Progenitor cell of endocrine pancreas (in vitro differentiated cells): ENCODE results near the gene MRNIP. TPM values are rescaled to one million over a fixed set of nuclear protein-coding genes. Genes with fewer than 3 reads are reported as not detected.

Experiments used
- DNase-seq: peaks from one replicate; pipeline ENCODE4 v3.0.0; 2021; ENCODE audit warnings: low spot score; ENCODE audit not compliant: unreplicated experiment
- H3K27ac Mint-ChIP-seq: 2 replicates; pipeline ENCODE4 v1.8.0; 2021; ENCODE audit warnings: mild to moderate bottlenecking, moderate library complexity, mixed read lengths
- H3K27me3 Mint-ChIP-seq: 2 replicates; pipeline ENCODE4 v1.8.0; 2021; ENCODE audit warnings: mixed read lengths
- H3K36me3 Mint-ChIP-seq: 2 replicates; pipeline ENCODE4 v1.8.0; 2022; ENCODE audit warnings: mixed read lengths; ENCODE audit not compliant: insufficient read depth
- H3K4me1 Mint-ChIP-seq: 2 replicates; pipeline ENCODE4 v1.8.0; 2021; ENCODE audit warnings: low read depth, mixed read lengths
- H3K4me3 Mint-ChIP-seq: 2 replicates; pipeline ENCODE4 v1.8.0; 2021; ENCODE audit warnings: low read depth, mild to moderate bottlenecking, moderate library complexity, mixed read lengths
- H3K9me3 Mint-ChIP-seq: 2 replicates; pipeline ENCODE4 v1.8.0; 2021; ENCODE audit warnings: low read depth, mixed read lengths
- CTCF ChIP-seq: fragments of 200-600 bp; sonication (generic); IDR thresholded peaks from one replicate; pipeline ENCODE4 v1.5.0; 2021; ENCODE audit warnings: antibody characterized with exemption, mild to moderate bottlenecking; ENCODE audit not compliant: unreplicated experiment
- total RNA-seq: library from RNA; stranded (reverse); gene quantifications from 2 replicates; pipeline ENCODE4 v1.2.1, GENCODE V29; 2021

Gene MRNIP
- total RNA-seq, 1 donor from 2014 or later: 63.4 TPM

- Mint-ChIP-seq H3K4me3 (no peak overlapping the region), H3K9me3 (no peaks in the 10 kb centered on the region), H3K27ac (no peak overlapping the region), H3K4me1 (no peaks in the 10 kb centered on the region), H3K27me3 (no peaks in the 10 kb centered on the region), H3K36me3 (peaks cover 10% of the 10 kb centered on the region)
- no peak for TF ChIP-seq CTCF
- no peak for DNase-seq
Observed at GRCh38 chr5:179875741-179876609, 17.4 kb upstream of the MRNIP start.

GRCh38 chr5:179874536-179875292 lies 16.1 kb upstream of the MRNIP start:
- DNase-seq: no peak
- H3K27me3 Mint-ChIP-seq: no peaks in the 10 kb centered on the region
- H3K4me1 Mint-ChIP-seq: no peaks in the 10 kb centered on the region
- H3K36me3 Mint-ChIP-seq: peaks cover 14% of the 10 kb centered on the region
- H3K4me3 Mint-ChIP-seq: no peak overlapping the region
- H3K27ac Mint-ChIP-seq: no peak overlapping the region
- no peak for TF ChIP-seq CTCF
- no peaks in the 10 kb centered on the region for H3K9me3 Mint-ChIP-seq

- DNase-seq: no peak
- H3K27me3 Mint-ChIP-seq: no peaks in the 10 kb centered on the region
- no peak overlapping the region for H3K4me3 Mint-ChIP-seq
- no peak overlapping the region for H3K27ac Mint-ChIP-seq
- H3K9me3 Mint-ChIP-seq: no peaks in the 10 kb centered on the region
- no peaks in the 10 kb centered on the region for H3K4me1 Mint-ChIP-seq
- peaks cover 14% of the 10 kb centered on the region for H3K36me3 Mint-ChIP-seq
- no peak for TF ChIP-seq CTCF
Observed at GRCh38 chr5:179874136-179874535, 15.5 kb upstream of the MRNIP start.

- Mint-ChIP-seq H3K27ac (no peak overlapping the region), H3K27me3 (no peaks in the 10 kb centered on the region), H3K4me1 (no peaks in the 10 kb centered on the region), H3K9me3 (no peaks in the 10 kb centered on the region), H3K4me3 (no peak overlapping the region), H3K36me3 (peaks cover 16% of the 10 kb centered on the region)
- no peak for DNase-seq
- no peak for TF ChIP-seq CTCF
Observed at GRCh38 chr5:179873588-179874110, 15.0 kb upstream of the MRNIP start.

GRCh38 chr5:179872828-179873575 lies 14.4 kb upstream of the MRNIP start:
- DNase-seq: no peak
- H3K4me1 Mint-ChIP-seq: no peaks in the 10 kb centered on the region
- no peak overlapping the region for H3K4me3 Mint-ChIP-seq
- peaks cover 18% of the 10 kb centered on the region for H3K36me3 Mint-ChIP-seq
- TF ChIP-seq CTCF: no peak
- H3K27me3 Mint-ChIP-seq: no peaks in the 10 kb centered on the region
- H3K9me3 Mint-ChIP-seq: no peaks in the 10 kb centered on the region
- H3K27ac Mint-ChIP-seq: no peak overlapping the region
